ENCODE measurements around the gene SPATS2L. TPM values are rescaled to one million over a fixed set of nuclear protein-coding genes. Genes with fewer than 3 reads are reported as not detected.

Gene SPATS2L
- total and polyA plus RNA-seq, 2 experiments from 2014 or later: 118 to 154 TPM

DNA sequence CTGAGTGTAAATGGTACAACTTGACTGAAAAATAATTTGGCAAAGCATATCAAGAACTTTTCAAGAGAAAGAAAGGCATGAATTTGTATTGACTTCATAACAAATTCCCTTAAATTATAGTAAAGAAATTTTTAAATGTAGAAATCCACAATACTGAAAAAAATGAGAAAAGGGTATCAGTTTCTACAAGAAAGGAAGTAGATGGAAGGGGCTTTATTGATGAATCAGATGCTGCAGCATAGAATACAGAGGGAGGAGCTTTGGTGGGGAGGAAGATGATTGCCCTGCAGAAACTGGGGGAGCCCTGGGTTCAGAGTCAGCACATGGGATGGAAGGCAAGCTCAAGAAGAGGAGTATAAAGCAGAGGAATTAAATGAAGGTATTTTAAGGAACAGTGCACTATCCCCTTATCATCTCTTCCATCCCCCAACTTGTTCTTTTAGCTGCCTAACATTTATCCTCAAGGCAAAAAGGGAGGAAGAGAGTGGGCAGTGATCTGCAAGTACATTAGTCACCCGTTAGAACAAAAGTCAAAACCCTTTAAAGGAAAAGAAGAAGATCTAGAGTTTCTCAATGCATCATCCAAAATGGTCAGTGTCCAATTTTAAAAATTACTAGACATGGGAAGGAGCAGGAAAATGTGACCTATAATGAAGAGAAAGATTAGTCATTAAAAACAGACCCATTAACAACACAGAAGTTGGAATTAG is 125.7 kb downstream of the SPATS2L start (continued):
- TF ChIP-seq ZNF462 (CRISPR knock-in tag; IDR thresholded peaks at IDR 0.05) (no peak), NANOG (IDR thresholded peaks at IDR 0.05; ENCODE audit: borderline replicate concordance) (no peak), STAT1 (IDR thresholded peaks at IDR 0.05; ENCODE audit: unreplicated experiment) (no peak), REST (IDR thresholded peaks at IDR 0.05; ENCODE audit: unreplicated experiment) (no peak)

DNA sequence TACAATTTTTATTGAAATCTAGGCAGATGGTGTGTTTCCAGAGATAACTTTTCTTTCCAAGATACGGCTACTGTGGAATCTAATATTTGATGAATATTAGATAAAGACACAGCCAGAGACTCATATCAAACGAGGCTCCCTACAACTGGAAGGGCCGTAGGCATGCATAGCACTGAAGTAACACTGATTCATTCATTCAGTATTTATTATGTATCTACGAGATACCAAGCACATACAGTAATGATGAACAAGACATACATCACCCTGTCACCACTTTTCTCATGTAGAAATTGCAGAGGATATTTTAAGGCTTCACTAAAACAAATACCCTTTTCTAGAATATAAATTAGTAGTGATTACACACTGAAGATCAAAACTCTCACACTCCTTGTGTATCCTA is 128.9 kb downstream of the SPATS2L start:
- Histone ChIP-seq H3K4me2 (no peak overlapping the region), H3K79me2 (replicated peaks; ENCODE audit: insufficient read depth) (no peaks in the 10 kb centered on the region), H3K27ac (ENCODE audit: low read depth) (no peak overlapping the region), H3K9me2 (ENCODE audit: insufficient read depth) (no peaks in the 10 kb centered on the region), H3K27me3 (ENCODE audit: insufficient read depth) (no peaks in the 10 kb centered on the region), H2AFZ (no peak overlapping the region), H4K20me1 (replicated peaks; ENCODE audit: insufficient read depth) (no peaks in the 10 kb centered on the region; the same call in 1 of the 2 replicates), H3K36me3 (ENCODE audit: insufficient read depth) (peaks cover 7% of the 10 kb centered on the region), H3K4me3 (no peak overlapping the region), H3F3A (replicated peaks; ENCODE audit: low read depth) (no peaks in the 10 kb centered on the region), H3K4me1 (ENCODE audit: insufficient read depth) (no peaks in the 10 kb centered on the region)
- Mint-ChIP-seq H3K4me1 (peaks cover 9% of the 10 kb centered on the region), H3K27me3 (ENCODE audit: insufficient read depth, low read depth, poor library complexity) (no peaks in the 10 kb centered on the region), H3K4me3 (no peak overlapping the region), H3K9me3 (no peaks in the 10 kb centered on the region), H3K27ac (no peak overlapping the region), H3K36me3 (ENCODE audit: low read depth) (peaks cover 49% of the 10 kb centered on the region)
- no peak for ATAC-seq
- DNase-seq (ENCODE audit: low spot score): no peak
- TF ChIP-seq EZH2phosphoT487 (IDR thresholded peaks at IDR 0.05; ENCODE audit: unreplicated experiment): no peak
- no peak for TF ChIP-seq EZH2 (IDR thresholded peaks at IDR 0.05; ENCODE audit: low read depth, unreplicated experiment)
- no peak for TF ChIP-seq NANOG (IDR thresholded peaks at IDR 0.05; ENCODE audit: borderline replicate concordance)
- no peak for TF ChIP-seq CREB1 (CRISPR knock-in tag; IDR thresholded peaks at IDR 0.05; ENCODE audit: low read depth)

Measured in GM23338 (cell line).